ENCODE data around the gene EIF2S3. TPM values are rescaled to one million over a fixed set of nuclear protein-coding genes. Genes with fewer than 3 reads are reported as not detected.

The EIF2S3 gene
- total RNA-seq, 1 donor from 2014 or later: 321 TPM

Other genes starting within 250 kb of the EIF2S3 start
- gene APOO, start 147.0 kb upstream of the EIF2S3 start, total RNA-seq: 16.1 and 16.3 TPM in 2 replicates
- gene CXorf58, start 146.9 kb upstream of the EIF2S3 start, total RNA-seq: not detected in 2 replicates
- gene KLHL15, start 27.8 kb upstream of the EIF2S3 start, total RNA-seq: 7.3 and 15.1 TPM in 2 replicates
- gene ZFX, start 94.8 kb downstream of the EIF2S3 start, total RNA-seq: 38.2 and 121 TPM in 2 replicates